EL (cell line): ENCODE data around the gene MAP1S.
A peak's percentile ranks its signal among the peaks of the same experiment; 100 is the strongest.
"Not testable (repeated sequence)": the region's sequence is repeated elsewhere in the genome, so short reads cannot be mapped to it uniquely, and the experiment has no call there.

Source experiments
- DNase-seq: peaks from one replicate; pipeline ENCODE4 v3.0.0-alpha.2; 2016

Gene MAP1S

DNA sequence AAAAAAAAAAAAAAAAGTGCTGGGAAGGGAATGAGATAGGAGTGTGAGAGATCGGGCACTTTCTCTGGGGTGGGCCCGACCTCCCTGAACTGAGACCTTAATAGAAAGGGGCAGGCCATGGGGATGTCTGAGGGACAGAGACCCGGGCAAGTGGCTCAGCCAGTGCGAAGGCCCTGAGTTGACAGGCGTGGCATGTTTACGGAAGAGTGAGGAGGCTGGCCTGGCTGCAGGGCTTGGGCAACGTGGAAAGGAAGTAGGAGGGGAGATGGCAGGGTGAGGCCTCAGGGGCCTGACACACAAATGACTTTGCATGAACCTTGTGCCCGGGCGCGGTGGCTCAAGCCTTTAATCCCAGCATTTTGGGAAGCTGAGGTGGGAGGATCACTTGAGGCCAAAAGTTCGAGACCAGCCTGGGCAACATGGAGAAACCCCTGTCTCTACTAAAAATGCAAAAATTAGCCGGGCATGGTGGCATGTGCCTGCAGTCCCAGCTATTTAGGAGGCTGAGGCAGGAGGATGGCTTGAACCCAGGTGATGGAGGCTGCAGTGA is 45.9 kb downstream of the MAP1S start:
- DNase-seq, result no peak

DNA sequence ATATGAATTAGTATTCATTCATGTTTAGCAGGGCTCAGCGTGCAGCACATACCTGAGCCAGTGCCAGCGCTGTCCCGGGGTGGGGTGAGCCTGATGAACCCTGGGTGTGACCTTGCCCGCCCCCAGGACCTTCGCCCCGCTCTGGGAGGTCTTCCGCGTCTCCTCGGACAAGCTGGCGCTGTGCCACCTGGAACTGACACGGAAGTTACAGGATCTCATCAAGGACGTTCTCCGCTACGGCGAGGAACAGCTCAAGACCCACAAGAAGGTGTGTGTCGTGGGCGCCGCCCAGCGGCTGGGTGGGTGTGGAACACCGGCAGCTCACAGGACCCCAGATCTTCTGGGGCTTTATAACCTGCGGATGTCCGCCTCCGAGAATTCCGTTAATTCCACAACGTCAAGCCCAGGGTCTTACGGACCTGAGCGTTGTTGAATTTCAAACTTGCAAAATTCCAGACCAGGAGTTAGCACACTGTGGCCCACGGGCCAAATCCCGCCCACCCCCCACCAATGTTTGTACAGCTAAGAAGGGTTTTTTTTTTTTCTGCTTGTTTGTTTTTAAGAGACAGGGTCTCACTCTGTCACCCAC is 47.4 kb downstream of the MAP1S start:
- peak; percentile 80 for DNase-seq

DNA sequence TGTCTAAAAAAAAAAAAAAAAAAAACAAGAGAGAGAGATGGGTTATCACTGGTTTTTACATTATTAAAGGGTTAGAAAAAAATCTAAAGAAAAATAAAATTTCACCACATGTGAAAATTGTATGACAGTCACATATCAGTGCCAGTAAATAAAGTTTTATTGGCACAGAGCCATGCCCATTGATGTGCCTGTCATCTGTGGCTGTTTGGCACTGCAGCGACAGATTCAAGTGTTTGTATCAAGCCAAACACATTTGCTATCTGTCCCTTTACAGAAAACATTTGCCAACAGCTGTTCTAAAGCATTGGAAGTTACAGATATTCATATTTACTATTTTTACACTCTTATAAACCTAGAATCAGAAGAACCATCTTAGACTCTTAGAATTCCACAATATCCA is 48.3 kb downstream of the MAP1S start:
- DNase-seq, result no peak

DNA sequence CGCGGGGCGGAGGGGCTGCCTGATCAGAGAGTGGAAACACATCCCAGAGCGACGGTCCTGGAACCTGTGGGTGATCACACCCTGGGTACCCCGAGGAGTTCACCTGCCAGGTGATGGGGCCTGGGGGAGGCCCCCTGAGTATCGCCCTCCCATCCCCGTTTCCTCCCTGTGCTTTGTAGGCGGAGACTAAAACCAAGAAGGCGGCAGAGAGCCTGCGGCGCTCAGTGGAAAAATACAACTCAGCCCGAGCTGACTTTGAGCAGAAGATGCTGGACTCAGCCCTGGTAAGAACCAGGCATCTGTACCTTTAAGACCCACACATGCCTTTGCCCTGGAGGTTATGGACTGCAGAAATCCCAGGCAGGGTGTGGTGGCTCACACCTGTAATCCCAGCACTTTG is 51.3 kb downstream of the MAP1S start:
- no peak for DNase-seq

DNA sequence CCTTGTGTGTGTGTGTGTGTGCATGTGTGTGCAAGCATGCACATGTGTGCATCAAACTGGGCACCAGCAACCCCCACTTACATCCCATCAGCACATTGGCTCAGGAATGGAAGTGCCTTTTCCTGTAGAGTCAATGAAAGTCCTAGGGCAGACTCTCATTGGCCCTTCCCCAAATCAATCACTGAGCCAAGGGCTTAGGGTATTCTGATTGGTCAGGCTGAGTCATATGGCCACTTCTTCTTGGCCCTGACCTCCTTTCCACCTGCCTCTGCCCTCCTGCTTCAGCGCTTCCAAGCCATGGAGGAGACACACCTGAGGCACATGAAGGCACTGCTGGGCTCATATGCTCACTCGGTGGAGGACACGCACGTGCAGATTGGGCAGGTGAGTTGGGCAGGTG is 52.9 kb downstream of the MAP1S start:
- peak; percentile 40 for DNase-seq

DNA sequence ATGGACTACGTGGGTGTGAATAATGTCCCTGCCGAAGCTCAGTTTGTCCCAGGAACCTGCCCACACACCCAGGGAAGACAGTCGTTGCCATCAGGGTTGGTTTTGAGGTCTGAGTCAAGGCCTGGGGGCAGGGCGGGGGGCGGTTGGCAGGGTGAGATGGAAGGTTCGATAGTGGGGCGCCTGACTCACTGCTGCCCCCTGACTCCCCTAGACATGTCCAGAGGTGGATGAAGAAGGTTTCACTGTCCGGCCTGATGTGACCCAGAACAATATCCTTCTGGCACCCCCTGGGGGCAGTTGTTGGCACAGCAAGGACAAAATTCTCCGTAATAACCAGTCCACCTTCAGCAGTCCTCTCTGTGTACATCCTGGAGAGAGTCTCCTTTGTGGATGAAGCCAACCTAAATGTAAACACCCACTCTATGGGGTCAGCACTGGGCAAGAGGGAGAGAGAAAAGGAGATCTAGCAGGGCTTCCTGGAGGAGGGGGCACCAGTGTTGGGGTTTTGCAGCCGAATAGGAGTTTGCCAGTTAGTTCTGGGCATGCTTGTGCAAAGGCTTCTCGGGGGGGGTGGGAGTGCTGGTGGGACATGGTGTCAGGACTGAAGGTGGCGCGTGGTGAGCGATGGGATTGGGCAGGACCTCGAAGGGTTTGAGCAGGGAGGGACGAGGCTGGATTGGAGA is 56.1 kb downstream of the MAP1S start:
- DNase-seq, result peak; percentile 56

DNA sequence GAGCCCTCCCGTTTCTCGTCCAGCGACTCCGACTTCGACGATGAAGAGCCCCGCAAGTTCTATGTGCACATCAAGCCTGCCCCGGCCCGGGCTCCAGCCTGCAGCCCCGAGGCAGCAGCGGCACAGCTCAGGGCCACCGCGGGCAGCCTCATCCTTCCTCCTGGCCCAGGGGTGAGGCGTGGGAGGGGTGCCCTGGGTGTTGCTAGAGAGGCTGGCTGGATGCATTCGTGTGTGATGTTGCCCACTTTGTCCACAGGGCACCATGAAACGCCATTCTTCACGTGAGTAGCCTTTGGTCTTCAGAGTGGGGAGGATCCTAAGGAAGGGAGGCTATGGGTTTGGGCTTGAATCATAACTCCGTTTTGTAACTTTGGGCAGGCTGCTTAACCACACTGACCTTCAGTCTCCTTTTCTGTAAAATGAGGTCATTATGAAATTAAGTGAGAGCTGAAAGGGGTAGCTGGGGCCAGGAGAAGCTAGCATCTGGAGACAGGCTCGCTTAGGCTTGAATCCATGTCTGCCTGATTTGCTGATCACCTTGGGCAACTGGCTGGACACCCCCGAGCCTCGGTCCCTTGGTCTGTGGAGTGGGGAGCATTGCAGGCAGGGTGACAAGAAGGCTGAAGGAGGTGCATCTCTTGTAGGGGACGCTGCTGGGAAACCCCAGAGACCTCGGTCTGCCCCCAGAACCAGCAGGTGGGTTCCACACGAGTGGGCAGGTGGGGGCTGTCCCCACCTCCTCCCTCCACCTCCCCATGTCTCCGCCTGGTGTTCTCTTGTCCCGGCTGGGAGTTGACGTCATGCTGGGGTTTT is 56.9 kb downstream of the MAP1S start:
- no peak for DNase-seq

DNA sequence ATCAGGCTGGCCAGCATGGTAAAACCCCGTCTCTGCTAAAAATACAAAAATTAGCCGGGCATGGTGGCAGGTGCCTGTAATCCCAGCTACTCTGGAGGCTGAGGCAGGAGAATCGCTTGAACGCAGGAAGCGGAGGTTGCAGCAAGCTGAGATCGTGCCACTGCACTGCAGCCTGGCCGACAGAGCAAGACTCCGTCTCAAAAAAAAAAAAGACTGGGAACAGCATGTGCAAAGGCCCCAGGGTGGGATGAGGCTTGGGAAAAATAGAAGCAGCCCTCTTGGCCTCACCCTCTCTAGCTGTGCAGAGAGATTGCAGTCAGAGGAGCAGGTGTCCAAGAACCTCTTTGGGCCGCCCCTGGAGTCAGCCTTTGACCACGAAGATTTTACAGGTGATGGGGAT is 58.6 kb downstream of the MAP1S start:
- not testable (repeated sequence) for DNase-seq

DNA sequence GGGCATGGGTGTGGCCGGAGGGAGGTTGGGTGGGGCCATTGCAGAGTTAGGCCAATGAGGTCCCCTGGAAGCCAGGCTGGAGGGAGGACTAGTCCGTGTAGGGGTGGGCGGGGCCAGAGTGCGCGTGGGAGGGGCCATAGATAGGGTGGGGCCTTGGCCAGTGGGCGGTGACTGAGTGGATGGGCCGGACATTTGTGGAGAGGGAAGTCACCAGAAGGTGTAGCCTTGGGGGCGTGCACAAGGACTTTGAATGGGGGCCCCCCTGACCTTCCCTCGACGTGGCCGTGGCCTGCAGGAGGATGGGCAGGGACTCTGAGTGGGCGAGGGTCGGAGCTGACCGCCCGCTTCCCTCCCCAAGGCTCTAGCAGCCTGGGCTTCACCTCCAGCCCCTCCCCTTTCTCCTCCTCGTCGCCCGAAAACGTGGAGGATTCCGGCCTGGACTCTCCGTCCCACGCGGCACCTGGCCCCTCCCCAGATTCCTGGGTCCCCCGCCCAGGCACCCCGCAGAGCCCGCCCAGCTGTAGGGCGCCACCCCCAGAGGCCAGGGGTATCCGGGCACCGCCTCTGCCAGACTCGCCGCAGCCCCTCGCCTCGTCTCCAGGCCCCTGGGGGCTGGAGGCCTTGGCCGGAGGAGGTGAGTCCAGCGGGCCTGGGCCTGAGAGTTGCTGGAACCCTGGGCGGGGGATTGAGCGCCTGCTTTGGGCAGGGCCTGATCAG is 59.1 kb downstream of the MAP1S start:
- peak; percentile 69 for DNase-seq

DNA sequence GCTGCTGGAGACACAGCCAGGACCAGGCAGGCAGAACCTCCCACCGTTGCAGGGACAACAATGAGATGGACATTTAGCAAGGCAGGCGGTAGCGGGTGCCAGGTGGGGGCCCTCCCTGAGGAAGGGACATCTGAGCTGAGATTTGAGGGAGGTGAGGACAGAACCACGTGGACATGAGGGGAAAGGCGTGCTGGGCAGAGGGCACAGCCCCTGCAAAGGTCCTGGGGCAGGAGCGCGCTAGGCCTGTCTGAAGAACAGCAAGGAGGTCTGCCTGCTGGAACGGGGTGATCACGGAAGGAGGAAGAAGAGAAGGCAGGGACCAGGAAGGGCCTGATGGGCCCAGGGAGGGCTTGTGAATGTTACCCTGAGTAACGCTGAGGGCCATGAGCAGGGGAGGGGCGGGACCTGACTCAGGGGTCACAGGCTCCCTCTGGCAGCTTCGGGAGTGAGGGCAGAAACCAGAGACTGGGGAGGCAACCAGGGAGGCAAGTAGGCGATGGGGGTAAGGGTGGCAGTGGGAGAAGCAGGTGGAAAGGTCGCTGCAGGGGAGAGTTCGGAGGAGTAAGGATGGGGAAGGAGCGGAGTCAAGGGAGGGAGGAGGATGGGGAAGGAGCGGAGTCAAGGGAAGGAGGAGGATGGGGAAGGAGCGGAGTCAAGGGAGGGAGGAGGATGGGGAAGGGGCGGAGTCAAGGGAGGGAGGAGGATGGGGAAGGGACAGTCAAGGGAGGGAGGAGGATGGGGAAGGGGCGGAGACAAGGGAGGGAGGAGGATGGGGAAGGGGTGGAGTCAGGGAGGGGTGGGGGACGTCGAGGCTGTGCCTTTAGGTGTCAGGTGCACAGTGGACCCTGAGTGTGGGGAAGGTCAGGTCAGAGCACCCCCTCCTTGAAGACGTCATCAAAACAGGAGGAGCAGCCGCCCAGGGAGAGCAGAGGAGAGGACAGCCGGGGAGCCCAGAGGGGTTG is 60.0 kb downstream of the MAP1S start:
- DNase-seq, result peak; percentile 77

DNA sequence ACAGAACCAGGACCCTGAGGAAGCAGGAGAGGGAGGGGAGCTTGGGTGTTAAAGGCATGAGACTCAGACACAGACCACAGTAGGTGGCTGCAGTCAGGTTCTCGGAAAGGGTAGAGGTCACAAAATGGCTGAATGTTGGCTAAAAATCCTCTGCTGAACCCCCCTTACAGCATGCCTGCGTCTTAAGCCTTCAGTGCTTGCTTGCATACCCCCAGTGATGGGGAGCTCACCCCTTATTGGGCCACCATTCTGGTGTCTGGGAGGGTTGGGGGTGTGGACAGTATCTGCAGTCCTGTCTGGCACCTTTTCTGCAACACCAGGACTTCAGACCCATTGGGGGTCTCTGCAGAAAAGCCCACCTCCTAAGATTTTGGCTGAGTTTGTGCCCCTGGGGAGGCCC is 61.5 kb downstream of the MAP1S start:
- no peak for DNase-seq

DNA sequence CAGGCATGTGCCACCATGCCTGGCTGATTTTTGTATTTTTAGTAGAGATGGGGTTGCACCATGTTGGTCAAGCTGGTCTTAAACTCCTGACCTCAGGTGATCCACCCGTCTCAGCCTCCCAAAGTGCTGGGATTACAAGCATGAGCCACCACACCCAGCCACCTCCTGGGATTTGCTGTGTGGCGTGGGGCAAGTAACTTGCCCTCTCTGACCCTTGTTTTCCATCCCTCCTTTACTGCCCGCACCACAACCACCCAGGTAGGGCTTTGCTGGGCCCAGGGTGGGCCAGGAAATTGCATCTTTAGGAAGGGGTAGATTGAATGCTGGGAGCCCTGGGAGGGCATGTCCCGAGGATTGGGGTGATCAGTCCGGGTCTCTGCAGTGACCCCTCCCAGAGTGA is 64.4 kb downstream of the MAP1S start:
- not testable (repeated sequence) for DNase-seq
